A549 (cell line): ENCODE data around the gene APOBEC3G. TPM values are rescaled to one million over a fixed set of nuclear protein-coding genes. Genes with fewer than 3 reads are reported as not detected.

Source experiments
- ATAC-seq, 2 experiments: fragments of 200-7000 bp in 1 of 2; fragments of >200 bp in 1 of 2; cut with Nextera tagmentation in 1 of 2; cut with Tn5 transposase in 1 of 2; 3 replicates each; pipeline versions ENCODE4 v1.8.0 to v1.9.1; 2018 to 2020; ENCODE audit warnings: mild to moderate bottlenecking in 1 of 2, moderate library complexity in 1 of 2
- CTCF ChIA-PET: fragments of 300-600 bp; sonication (Branson Sonifier 250); formaldehyde crosslinking; extraction: SDS; loops from one replicate; lab custom pipeline; 2021; ENCODE audit warnings: antibody characterized with exemption, inconsistent platforms; lab: Yijun Ruan, JAX
- POLR2A ChIA-PET: fragments of 350-600 bp; formaldehyde crosslinking; extraction: SDS; loops from one replicate; lab custom pipeline; 2021; ENCODE audit warnings: antibody characterized with exemption, inconsistent platforms; lab: Yijun Ruan, JAX
- DNase-seq, 2 experiments: peaks; one replicate each; pipeline versions ENCODE4 v3.0.0 to v3.0.0-alpha.2; 2011 to 2016; ENCODE audit warnings: low read depth in 1 of 2, low spot score in 1 of 2
- FAIRE-seq: peaks from 2 replicates; lab custom pipeline; 2011; peaks lifted over from hg19 to GRCh38; lab: Jason Lieb, UNC
- H3K27ac ChIP-seq, 2 experiments: fragments of >200 bp; sonication (Bioruptor Twin); formaldehyde crosslinking; 3 replicates each; pipeline ENCODE4 v1.5.1; 2016 to 2017
- H3K4me1 ChIP-seq: fragments of >200 bp; sonication (Bioruptor Twin); formaldehyde crosslinking; 3 replicates; pipeline ENCODE4 v1.6.1; 2016
- H3K4me2 ChIP-seq: fragments of >200 bp; sonication (Bioruptor Twin); formaldehyde crosslinking; 3 replicates; pipeline ENCODE4 v1.6.1; 2016
- H3K4me3 ChIP-seq: fragments of >200 bp; sonication (Bioruptor Twin); formaldehyde crosslinking; 3 replicates; pipeline ENCODE4 v1.5.1; 2016
- H3K9me3 ChIP-seq: fragments of >200 bp; sonication (Bioruptor Twin); formaldehyde crosslinking; 3 replicates; pipeline ENCODE4 v1.6.1; 2016
- CHD4 ChIP-seq: fragments of 200-600 bp; sonication (generic); IDR thresholded peaks from 2 replicates; pipeline ENCODE4 v1.6.1; 2016; ENCODE audit warnings: antibody characterized with exemption, mild to moderate bottlenecking, borderline replicate concordance
- CTCF ChIP-seq: fragments of >200 bp; sonication (Bioruptor Twin); formaldehyde crosslinking; IDR thresholded peaks from 3 replicates; pipeline ENCODE4 v1.5.1; 2016
- EHF ChIP-seq: fragments of 250-450 bp; sonication (Bioruptor Pico); IDR thresholded peaks from 2 replicates; pipeline ENCODE4 v1.5.0; 2020; ENCODE audit warnings: mild to moderate bottlenecking
- EHMT2 ChIP-seq: fragments of 200-600 bp; sonication (generic); IDR thresholded peaks from 2 replicates; pipeline ENCODE4 v1.6.1; 2016; ENCODE audit warnings: antibody characterized with exemption, low read depth, mild to moderate bottlenecking, moderate library complexity
- ELK1 ChIP-seq: fragments of 150-350 bp; IDR thresholded peaks from 2 replicates; pipeline ENCODE4 v1.6.1; 2014; ENCODE audit warnings: low read depth, mild to moderate bottlenecking, low read length
- EP300 ChIP-seq, 2 experiments: fragments of >200 bp; sonication (Bioruptor Twin); formaldehyde crosslinking; IDR thresholded peaks; 2 replicates in 1 of 2; 3 replicates in 1 of 2; pipeline ENCODE4 v1.6.1; 2016 to 2017
- GATA3 ChIP-seq: IDR thresholded peaks from 2 replicates; pipeline ENCODE4 v1.6.1; 2012; ENCODE audit warnings: borderline replicate concordance
- HOXB13 ChIP-seq: fragments of 250-450 bp; sonication (Bioruptor Pico); IDR thresholded peaks from 2 replicates; pipeline ENCODE4 v1.5.0; 2020; ENCODE audit warnings: low read depth, mild to moderate bottlenecking, moderate library complexity
- JUN ChIP-seq, 2 experiments: fragments of >200 bp; sonication (Bioruptor Twin); formaldehyde crosslinking; IDR thresholded peaks; 2 replicates in 1 of 2; 3 replicates in 1 of 2; pipeline ENCODE4 v1.6.1; 2016 to 2017
- KDM1A ChIP-seq: fragments of 200-600 bp; sonication (generic); IDR thresholded peaks from 2 replicates; pipeline ENCODE4 v1.6.1; 2016; ENCODE audit warnings: low read depth, mild to moderate bottlenecking
- NFE2L2 ChIP-seq: fragments of 150-350 bp; conservative IDR thresholded peaks from 2 replicates; pipeline ENCODE4 v1.6.1; 2014; ENCODE audit warnings: low read length
- NPAS2 ChIP-seq: fragments of 250-450 bp; sonication (Bioruptor Pico); IDR thresholded peaks from 2 replicates; pipeline ENCODE4 v1.8.0; 2022; ENCODE audit warnings: mild to moderate bottlenecking, moderate library complexity, borderline replicate concordance
- PBX3 ChIP-seq: IDR thresholded peaks from 2 replicates; pipeline ENCODE4 v1.6.1; 2012
- REST ChIP-seq: fragments of 200-600 bp; sonication (generic); IDR thresholded peaks from 2 replicates; pipeline ENCODE4 v1.6.1; 2016; ENCODE audit warnings: antibody characterized with exemption, mild to moderate bottlenecking, moderate library complexity
- TFCP2L1 ChIP-seq: fragments of 250-450 bp; sonication (Bioruptor Pico); IDR thresholded peaks from 2 replicates; pipeline ENCODE4 v1.5.0; 2021; ENCODE audit warnings: mild to moderate bottlenecking
- TP53 ChIP-seq: fragments of 250-450 bp; sonication (Bioruptor Pico); IDR thresholded peaks from 2 replicates; pipeline ENCODE4 v1.5.0; 2021; ENCODE audit warnings: mild to moderate bottlenecking, moderate library complexity
- ZC3H11A ChIP-seq: fragments of 450-650 bp; IDR thresholded peaks from 2 replicates; pipeline ENCODE4 v1.6.1; 2014; ENCODE audit warnings: antibody characterized with exemption, mild to moderate bottlenecking
- ZSCAN20 ChIP-seq: fragments of 250-450 bp; sonication (Bioruptor Pico); IDR thresholded peaks from 2 replicates; pipeline ENCODE4 v1.8.0; 2022; ENCODE audit warnings: mild to moderate bottlenecking, moderate library complexity
- WGBS: methylation state at CpG from one replicate; pipeline ENCODE4 v1.1.6; 2017; ENCODE audit errors: missing lambda C conversion rate; 5-methylcytosine and 5-hydroxymethylcytosine counted together
- polyA plus RNA-seq, 4 experiments: library from polyadenylated mRNA; depleted of rRNA in 3 of 4; stranded (reverse); fragments of >200 nt; fragmentation: RNase III in 1 of 4; extraction: RNeasy Plus Mini Kit Qiagen cat#74134 plus additional on column Dnase treatment in 1 of 4; gene quantifications; 2 replicates in 3 of 4; 3 replicates in 1 of 4; pipeline ENCODE4 v1.2.3, GENCODE V29; 2011 to 2017

The APOBEC3G gene
- polyA plus RNA-seq, 2 of the 4 experiments (the other 2 are of a cell fraction), result not detected

GRCh38 chr22:39129081-39129480 is 52.0 kb downstream of the APOBEC3G start:
- ChIA-PET CTCF (interaction anchor here (1.5 kb wide), 2 partner anchors 258 to 360 kb away, joined by 4 read pairs; no protein-coding TSS in a partner anchor), POLR2A (no interaction called here)
- DNase-seq (no peak), ATAC-seq (no peak), FAIRE-seq (no peak)
- TF ChIP-seq EP300 (IDR thresholded peaks at IDR 0.05) (no peak), NPAS2 (CRISPR knock-in tag) (no peak)
- Histone ChIP-seq H3K4me3 (no peak overlapping the region), H3K4me1 (0 out of 3 replicates have a peak, but pooled peaks cover 9% of the 10 kb centered on the region), H3K4me2 (no peak overlapping the region), H3K9me3 (no peaks in the 10 kb centered on the region), H3K27ac (no peak overlapping the region)
- 89% methylated on average over 3 of the region's 4 CpGs for WGBS

GRCh38 chr22:39129746-39130145 is 52.7 kb downstream of the APOBEC3G start:
- ATAC-seq (no peak), FAIRE-seq (no peak), DNase-seq (no peak)
- no peak overlapping the region for H3K4me2 ChIP-seq
- ChIA-PET CTCF (interaction anchor here (1.2 to 1.4 kb wide), 3 partner anchors 8 to 177 kb away, joined by 3 to 5 read pairs (median 3); no protein-coding TSS in a partner anchor), POLR2A (no interaction called here)
- no peak overlapping the region for H3K27ac ChIP-seq
- H3K4me3 ChIP-seq, result no peak overlapping the region
- 0 out of 3 replicates have a peak, but pooled peaks cover 9% of the 10 kb centered on the region for H3K4me1 ChIP-seq
- WGBS, result 86% methylated on average over 7 of the region's 9 CpGs
- TF ChIP-seq ZC3H11A (no peak), REST (no peak), TP53 (CRISPR knock-in tag) (no peak), NFE2L2 (no peak), JUN (IDR thresholded peaks at IDR 0.05) (no peak), HOXB13 (CRISPR knock-in tag) (no peak), CHD4 (no peak), CTCF (no peak), GATA3 (no peak), TFCP2L1 (CRISPR knock-in tag) (no peak), ZSCAN20 (CRISPR knock-in tag) (no peak), KDM1A (no peak), EHF (CRISPR knock-in tag) (no peak), EHMT2 (no peak), ELK1 (no peak), PBX3 (no peak)
- H3K9me3 ChIP-seq, result no peaks in the 10 kb centered on the region
